CD4-positive, alpha-beta memory T cell (primary cell): ENCODE measurements around the gene CACNA1B. TPM values are rescaled to one million over a fixed set of nuclear protein-coding genes. Genes with fewer than 3 reads are reported as not detected.

Source experiments
- CTCF ChIA-PET: fragments of 350-600 bp; sonication (Branson Sonifier 250); formaldehyde crosslinking; loops from one replicate; lab custom pipeline; 2021; ENCODE audit warnings: inconsistent platforms; ENCODE audit not compliant: partially characterized antibody; lab: Charles Lee
- POLR2A ChIA-PET: fragments of 350-600 bp; sonication (Branson Sonifier 250); formaldehyde crosslinking; loops from one replicate; lab custom pipeline; 2021; ENCODE audit not compliant: partially characterized antibody; lab: Charles Lee
- DNase-seq, 5 donors: peaks; one replicate each; pipeline versions ENCODE4 v3.0.0 to v3.0.0-alpha.2; 2020 to 2022; ENCODE audit warnings: mixed read lengths in 1 of 5
- H3K27ac ChIP-seq: one replicate; pipeline ENCODE4 v1.7.0; 2013; ENCODE audit warnings: low read depth, low read length
- H3K27me3 ChIP-seq: 2 replicates; pipeline ENCODE4 v1.7.0; 2013; ENCODE audit warnings: mild to moderate bottlenecking, low read length, moderate library complexity; ENCODE audit not compliant: insufficient read depth
- H3K36me3 ChIP-seq: 2 replicates; pipeline ENCODE4 v1.7.0; 2013; ENCODE audit warnings: mild to moderate bottlenecking, low read length, moderate library complexity; ENCODE audit not compliant: insufficient read depth
- H3K4me1 ChIP-seq: 2 replicates; pipeline ENCODE4 v1.7.0; 2013; ENCODE audit warnings: mild to moderate bottlenecking, low read length, moderate library complexity; ENCODE audit not compliant: insufficient read depth
- H3K4me3 ChIP-seq, 2 donors: one replicate each; pipeline ENCODE4 v1.7.0; 2013; ENCODE audit warnings: low read length in 2 of 2, mild to moderate bottlenecking in 1 of 2
- H3K9me3 ChIP-seq, 2 donors: one replicate each; pipeline ENCODE4 v1.7.0; 2013; ENCODE audit warnings: low read length in 2 of 2, control low read depth in 1 of 2; ENCODE audit not compliant: control insufficient read depth in 1 of 2
- H3K27ac Mint-ChIP-seq, 7 donors: one replicate each; pipeline ENCODE4 v1.8.0; 2020 to 2021; ENCODE audit warnings: mixed read lengths in 7 of 7, mild to moderate bottlenecking in 6 of 7, inconsistent platforms in 3 of 7, moderate library complexity in 3 of 7
- H3K27me3 Mint-ChIP-seq, 2 donors: one replicate each; pipeline ENCODE4 v1.8.0; 2020 to 2021; ENCODE audit warnings: mixed read lengths in 2 of 2
- H3K36me3 Mint-ChIP-seq, 2 donors: one replicate each; pipeline ENCODE4 v1.8.0; 2020 to 2021; ENCODE audit warnings: mixed read lengths in 2 of 2, inconsistent platforms in 1 of 2, mild to moderate bottlenecking in 1 of 2
- H3K4me1 Mint-ChIP-seq, 4 donors: one replicate each; pipeline ENCODE4 v1.8.0; 2020 to 2021; ENCODE audit warnings: mixed read lengths in 4 of 4, mild to moderate bottlenecking in 1 of 4
- H3K4me3 Mint-ChIP-seq, 8 donors: one replicate each; pipeline ENCODE4 v1.8.0; 2020 to 2021; ENCODE audit warnings: mixed read lengths in 8 of 8, mild to moderate bottlenecking in 7 of 8, moderate library complexity in 6 of 8, inconsistent platforms in 3 of 8
- H3K9me3 Mint-ChIP-seq, 8 donors: one replicate each; pipeline ENCODE4 v1.8.0; 2020 to 2021; ENCODE audit warnings: mixed read lengths in 8 of 8, mild to moderate bottlenecking in 5 of 8, inconsistent platforms in 3 of 8, moderate library complexity in 1 of 8
- intact Hi-C: fragments of 100-400 bp; cut with micrococcal nuclease; formaldehyde crosslinking; loops from one replicate; pipeline ENCODE4 v1.15.1; 2023
- polyA plus RNA-seq, 2 donors: library from polyadenylated mRNA; unstranded; fragments of 300-500 nt; fragmentation: Illumina TruSeq; gene quantifications; one replicate each; pipeline ENCODE4 v1.2.3, GENCODE V29; 2021
- total RNA-seq, 2 experiments: library from RNA; stranded (reverse); gene quantifications; one replicate each; pipeline ENCODE4 v1.2.3, GENCODE V29; 2021

The CACNA1B gene
- total and polyA plus RNA-seq, 4 experiments from 2014 or later, result not detected

- Mint-ChIP-seq H3K9me3 (no peaks in the 10 kb centered on the region), H3K4me1 (peaks cover 0 to 1% (median 0%) of the 10 kb centered on the region in 4 donors), H3K4me3 (no peak overlapping the region), H3K27ac (no peak overlapping the region), H3K27me3 (peaks cover 2 to 9% of the 10 kb centered on the region in 2 donors), H3K36me3 (no peaks in the 10 kb centered on the region)
- H3K27me3 ChIP-seq, result no peaks in the 10 kb centered on the region
- no peaks in the 10 kb centered on the region for H3K4me1 ChIP-seq
- CTCF ChIA-PET, result no interaction called here
- intact Hi-C loops, result no loop called here
- no peaks in the 10 kb centered on the region for H3K9me3 ChIP-seq
- H3K4me3 ChIP-seq, result no peak overlapping the region
- DNase-seq, result no peak
- no peaks in the 10 kb centered on the region for H3K36me3 ChIP-seq
- POLR2A ChIA-PET, result no interaction called here
- H3K27ac ChIP-seq, result no peak overlapping the region
Measured at GRCh38 chr9:137956688-137957385, 79.3 kb downstream of the CACNA1B start.

GRCh38 chr9:137959641-137960411 lies 82.2 kb downstream of the CACNA1B start:
- H3K27ac ChIP-seq, result no peak overlapping the region
- Mint-ChIP-seq H3K36me3 (no peaks in the 10 kb centered on the region), H3K9me3 (peaks cover 0 to 6% (median 2%) of the 10 kb centered on the region in 8 donors), H3K4me1 (peaks cover 0 to 1% (median 0%) of the 10 kb centered on the region in 4 donors), H3K4me3 (no peak overlapping the region), H3K27me3 (peaks cover 0 to 9% of the 10 kb centered on the region in 2 donors), H3K27ac (no peak overlapping the region)
- H3K4me3 ChIP-seq, result no peak overlapping the region
- H3K36me3 ChIP-seq, result no peaks in the 10 kb centered on the region
- no peaks in the 10 kb centered on the region for H3K9me3 ChIP-seq
- ChIA-PET CTCF (no interaction called here), POLR2A (no interaction called here)
- H3K27me3 ChIP-seq, result no peaks in the 10 kb centered on the region
- intact Hi-C loops, result no loop called here
- no peaks in the 10 kb centered on the region for H3K4me1 ChIP-seq
- no peak for DNase-seq

GRCh38 chr9:137960496-137960895 lies 82.9 kb downstream of the CACNA1B start:
- Mint-ChIP-seq H3K36me3 (no peaks in the 10 kb centered on the region), H3K4me3 (no peak overlapping the region), H3K27me3 (peaks cover 0 to 9% of the 10 kb centered on the region in 2 donors), H3K27ac (no peak overlapping the region), H3K9me3 (peaks cover 0 to 6% (median 2%) of the 10 kb centered on the region in 8 donors), H3K4me1 (peaks cover 0 to 1% (median 0%) of the 10 kb centered on the region in 4 donors)
- POLR2A ChIA-PET, result no interaction called here
- intact Hi-C loops, result no loop called here
- CTCF ChIA-PET, result no interaction called here
- no peak for DNase-seq
- no peaks in the 10 kb centered on the region for H3K9me3 ChIP-seq
- no peaks in the 10 kb centered on the region for H3K27me3 ChIP-seq
- no peaks in the 10 kb centered on the region for H3K36me3 ChIP-seq
- no peak overlapping the region for H3K4me3 ChIP-seq
- H3K4me1 ChIP-seq, result no peaks in the 10 kb centered on the region
- no peak overlapping the region for H3K27ac ChIP-seq

GRCh38 chr9:137963525-137963924 lies 85.9 kb downstream of the CACNA1B start:
- ChIA-PET POLR2A (no interaction called here), CTCF (no interaction called here)
- Mint-ChIP-seq H3K27me3 (peaks cover 8 to 11% of the 10 kb centered on the region in 2 donors), H3K27ac (no peak overlapping the region), H3K4me3 (no peak overlapping the region), H3K9me3 (peaks cover 0 to 6% (median 2%) of the 10 kb centered on the region in 8 donors), H3K36me3 (no peaks in the 10 kb centered on the region), H3K4me1 (no peaks in the 10 kb centered on the region)
- DNase-seq, result no peak
- Histone ChIP-seq H3K4me1 (no peaks in the 10 kb centered on the region), H3K27ac (no peak overlapping the region), H3K36me3 (no peaks in the 10 kb centered on the region), H3K27me3 (no peaks in the 10 kb centered on the region), H3K4me3 (no peak overlapping the region), H3K9me3 (no peaks in the 10 kb centered on the region)
- intact Hi-C loops, result no loop called here

- ChIA-PET POLR2A (no interaction called here), CTCF (no interaction called here)
- Mint-ChIP-seq H3K9me3 (peaks cover 0 to 6% (median 2%) of the 10 kb centered on the region in 8 donors), H3K27ac (no peak overlapping the region), H3K27me3 (peaks cover 15 to 17% of the 10 kb centered on the region in 2 donors), H3K36me3 (no peaks in the 10 kb centered on the region), H3K4me1 (no peaks in the 10 kb centered on the region), H3K4me3 (no peak overlapping the region)
- intact Hi-C loops, result no loop called here
- Histone ChIP-seq H3K36me3 (no peaks in the 10 kb centered on the region), H3K27me3 (no peaks in the 10 kb centered on the region), H3K4me1 (no peaks in the 10 kb centered on the region), H3K27ac (no peak overlapping the region), H3K4me3 (no peak overlapping the region), H3K9me3 (no peaks in the 10 kb centered on the region)
- DNase-seq, result no peak
Measured at GRCh38 chr9:137965177-137965795, 87.7 kb downstream of the CACNA1B start.

- Mint-ChIP-seq H3K36me3 (no peaks in the 10 kb centered on the region), H3K27ac (no peak overlapping the region), H3K4me1 (no peaks in the 10 kb centered on the region), H3K4me3 (no peak overlapping the region), H3K27me3 (peaks cover 23 to 25% of the 10 kb centered on the region in 2 donors), H3K9me3 (peaks cover 0 to 4% (median 2%) of the 10 kb centered on the region in 8 donors)
- intact Hi-C loops, result no loop called here
- POLR2A ChIA-PET, result no interaction called here
- Histone ChIP-seq H3K4me1 (no peaks in the 10 kb centered on the region), H3K27me3 (no peaks in the 10 kb centered on the region), H3K27ac (no peak overlapping the region), H3K4me3 (no peak overlapping the region), H3K36me3 (no peaks in the 10 kb centered on the region), H3K9me3 (no peaks in the 10 kb centered on the region)
- CTCF ChIA-PET, result no interaction called here
- DNase-seq, result no peak
Measured at GRCh38 chr9:137967280-137967953, 89.8 kb downstream of the CACNA1B start.

GRCh38 chr9:137968235-137968634 lies 90.7 kb downstream of the CACNA1B start:
- CTCF ChIA-PET, result no interaction called here
- H3K4me1 ChIP-seq, result no peaks in the 10 kb centered on the region
- DNase-seq, result no peak
- H3K36me3 ChIP-seq, result no peaks in the 10 kb centered on the region
- no peak overlapping the region for H3K27ac Mint-ChIP-seq
- H3K4me1 Mint-ChIP-seq, result no peaks in the 10 kb centered on the region
- peaks cover 0 to 4% (median under 1%) of the 10 kb centered on the region in 8 donors for H3K9me3 Mint-ChIP-seq
- H3K27me3 Mint-ChIP-seq, result peaks cover 27 to 29% of the 10 kb centered on the region in 2 donors
- POLR2A ChIA-PET, result no interaction called here
- H3K27me3 ChIP-seq, result no peaks in the 10 kb centered on the region
- H3K4me3 Mint-ChIP-seq, result no peak overlapping the region
- H3K36me3 Mint-ChIP-seq, result no peaks in the 10 kb centered on the region
- intact Hi-C loops, result no loop called here
- no peak overlapping the region for H3K4me3 ChIP-seq
- H3K27ac ChIP-seq, result no peak overlapping the region
- no peaks in the 10 kb centered on the region for H3K9me3 ChIP-seq
